Mesothelial cell of epicardium (in vitro differentiated cells): ENCODE data around the gene RXRA. TPM values are rescaled to one million over a fixed set of nuclear protein-coding genes. Genes with fewer than 3 reads are reported as not detected.

ENCODE experiments used
- DNase-seq, 2 experiments: peaks; one replicate each; pipeline ENCODE4 v3.0.0; 2021; ENCODE audit warnings: low spot score in 2 of 2; ENCODE audit not compliant: unreplicated experiment in 2 of 2
- H3K27ac Mint-ChIP-seq: 2 replicates; pipeline ENCODE4 v1.8.0; 2021; ENCODE audit warnings: mixed read lengths
- H3K27me3 Mint-ChIP-seq: 2 replicates; pipeline ENCODE4 v1.8.0; 2021; ENCODE audit warnings: low read depth, mixed read lengths
- H3K36me3 Mint-ChIP-seq: 2 replicates; pipeline ENCODE4 v1.8.0; 2021; ENCODE audit warnings: mixed read lengths
- H3K4me1 Mint-ChIP-seq: 2 replicates; pipeline ENCODE4 v1.8.0; 2021; ENCODE audit warnings: mixed read lengths
- H3K4me3 Mint-ChIP-seq: 2 replicates; pipeline ENCODE4 v1.8.0; 2021; ENCODE audit warnings: mild to moderate bottlenecking, moderate library complexity, mixed read lengths
- H3K9me3 Mint-ChIP-seq: 2 replicates; pipeline ENCODE4 v1.8.0; 2021; ENCODE audit warnings: mixed read lengths
- CTCF ChIP-seq: fragments of 200-600 bp; sonication (generic); IDR thresholded peaks from one replicate; pipeline ENCODE4 v1.5.0; 2021; ENCODE audit warnings: antibody characterized with exemption; ENCODE audit not compliant: unreplicated experiment
- total RNA-seq: library from RNA; stranded (reverse); gene quantifications from 3 replicates; pipeline ENCODE4 v1.2.1, GENCODE V29; 2021

RXRA gene
- total RNA-seq, 1 donor from 2014 or later: 45.0 TPM

DNA sequence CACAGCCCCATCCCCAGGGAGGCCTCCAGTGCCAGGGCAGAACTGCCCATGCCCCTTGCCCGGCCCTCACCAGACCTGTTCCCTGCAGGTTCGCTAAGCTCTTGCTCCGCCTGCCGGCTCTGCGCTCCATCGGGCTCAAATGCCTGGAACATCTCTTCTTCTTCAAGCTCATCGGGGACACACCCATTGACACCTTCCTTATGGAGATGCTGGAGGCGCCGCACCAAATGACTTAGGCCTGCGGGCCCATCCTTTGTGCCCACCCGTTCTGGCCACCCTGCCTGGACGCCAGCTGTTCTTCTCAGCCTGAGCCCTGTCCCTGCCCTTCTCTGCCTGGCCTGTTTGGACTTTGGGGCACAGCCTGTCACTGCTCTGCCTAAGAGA is 110.1 kb downstream of the RXRA start:
- Mint-ChIP-seq H3K27me3 (no peaks in the 10 kb centered on the region), H3K4me1 (peaks cover 59% of the 10 kb centered on the region), H3K4me3 (no peak overlapping the region), H3K27ac (peak overlapping the region; percentile 59), H3K36me3 (no peaks in the 10 kb centered on the region), H3K9me3 (no peaks in the 10 kb centered on the region)
- no peak for TF ChIP-seq CTCF
- no peak for DNase-seq

GRCh38 chr9:134436911-134437310 is 110.7 kb downstream of the RXRA start:
- H3K4me3 Mint-ChIP-seq: no peak overlapping the region
- no peaks in the 10 kb centered on the region for H3K9me3 Mint-ChIP-seq
- H3K27me3 Mint-ChIP-seq: no peaks in the 10 kb centered on the region
- H3K36me3 Mint-ChIP-seq: no peaks in the 10 kb centered on the region
- no peak for DNase-seq
- H3K27ac Mint-ChIP-seq: peak overlapping the region; percentile 59
- no peak for TF ChIP-seq CTCF
- peaks cover 63% of the 10 kb centered on the region for H3K4me1 Mint-ChIP-seq

DNA sequence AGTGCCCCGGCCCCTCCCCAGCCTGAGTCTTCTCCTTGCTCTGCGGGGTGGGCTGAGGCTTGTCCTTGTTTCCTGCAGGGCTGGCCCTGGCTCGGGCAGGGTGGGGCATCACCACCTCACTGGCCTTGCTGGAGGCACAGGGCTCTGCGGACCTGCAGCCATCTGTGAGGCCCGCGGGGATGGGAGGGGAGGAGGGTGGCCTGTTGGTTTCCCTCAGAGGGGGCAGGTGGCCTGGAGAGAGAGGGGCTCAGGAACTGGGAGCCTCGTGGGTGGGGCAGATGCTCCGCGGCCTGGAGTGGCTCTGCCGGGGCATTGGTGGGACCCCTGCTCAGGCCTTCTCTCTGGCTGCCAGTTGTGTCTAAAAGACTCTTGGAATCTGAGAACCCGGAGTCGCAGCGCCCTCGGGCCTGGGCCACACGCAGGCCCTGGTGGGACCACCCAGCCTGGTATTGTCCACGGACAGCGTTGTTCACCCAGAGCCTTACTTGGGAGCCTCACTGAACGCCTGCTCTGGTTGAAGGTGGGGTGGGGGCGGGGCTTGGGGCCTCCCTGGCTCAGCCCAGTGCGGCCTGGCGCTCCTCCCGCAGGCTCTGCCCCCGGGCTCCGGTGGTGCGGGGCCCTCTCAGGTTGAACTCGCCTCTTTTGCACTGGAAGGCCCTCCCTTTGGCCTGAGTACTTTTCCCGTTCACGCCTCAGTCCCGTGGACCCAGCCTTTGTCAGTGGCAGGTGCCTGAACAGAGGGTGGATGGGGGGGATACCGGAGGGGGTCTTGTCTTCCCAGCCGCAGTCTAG is 111.3 kb downstream of the RXRA start:
- no peak overlapping the region for H3K4me3 Mint-ChIP-seq
- H3K9me3 Mint-ChIP-seq: no peaks in the 10 kb centered on the region
- H3K36me3 Mint-ChIP-seq: no peaks in the 10 kb centered on the region
- H3K4me1 Mint-ChIP-seq: peaks cover 70% of the 10 kb centered on the region
- H3K27ac Mint-ChIP-seq: no peak overlapping the region
- no peaks in the 10 kb centered on the region for H3K27me3 Mint-ChIP-seq
- no peak for TF ChIP-seq CTCF
- no peak for DNase-seq

DNA sequence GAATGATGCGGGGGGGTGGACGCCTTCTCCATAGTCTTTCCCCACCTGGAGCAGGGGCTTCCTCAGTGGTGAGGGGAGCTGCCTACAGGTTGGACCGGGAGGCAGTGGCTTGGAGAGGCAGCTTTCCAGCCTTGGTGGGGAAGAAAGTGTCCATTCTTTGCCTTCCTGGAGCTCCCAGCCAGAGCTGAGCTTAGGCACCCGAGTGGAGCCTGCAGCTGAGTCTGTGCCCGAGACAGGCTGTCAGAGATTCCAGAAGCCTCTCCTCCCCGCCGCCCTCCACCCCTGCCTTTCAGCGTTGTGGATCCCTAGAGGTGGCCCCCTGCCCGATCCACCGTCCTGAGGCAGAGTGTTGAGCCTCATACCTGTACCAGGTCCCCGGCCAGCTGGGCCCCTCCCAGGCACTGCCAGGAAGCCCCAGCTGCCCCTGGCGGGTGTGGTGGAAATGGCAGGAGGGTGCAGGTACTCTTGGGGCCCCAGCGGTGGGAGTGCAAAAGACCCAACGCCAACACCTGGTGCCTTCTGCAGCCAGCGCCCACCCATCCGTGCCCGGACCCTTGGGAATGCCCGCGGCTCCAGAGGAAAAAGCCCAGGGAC is 112.0 kb downstream of the RXRA start:
- no peak for DNase-seq
- H3K36me3 Mint-ChIP-seq: no peaks in the 10 kb centered on the region

GRCh38 chr9:134439368-134439784 is 113.1 kb downstream of the RXRA start:
- no peaks in the 10 kb centered on the region for H3K9me3 Mint-ChIP-seq
- H3K27me3 Mint-ChIP-seq: no peaks in the 10 kb centered on the region
- no peak for TF ChIP-seq CTCF
- H3K4me3 Mint-ChIP-seq: no peak overlapping the region
- DNase-seq: no peak
- H3K27ac Mint-ChIP-seq: peak overlapping the region; percentile 51
- no peaks in the 10 kb centered on the region for H3K36me3 Mint-ChIP-seq
- peaks cover 66% of the 10 kb centered on the region for H3K4me1 Mint-ChIP-seq

More for the DNA sequence above, 112.0 kb downstream of the RXRA start:
- no peak overlapping the region for H3K4me3 Mint-ChIP-seq
- no peaks in the 10 kb centered on the region for H3K27me3 Mint-ChIP-seq
- H3K9me3 Mint-ChIP-seq: no peaks in the 10 kb centered on the region
- no peak for TF ChIP-seq CTCF
- H3K4me1 Mint-ChIP-seq: peaks cover 68% of the 10 kb centered on the region
- H3K27ac Mint-ChIP-seq: no peak overlapping the region
